GM12874 (cell line): ENCODE data around the gene C12orf50.

Experiments used
- TF ChIP-seq, protein P1 (sequence below): IDR thresholded peaks from 2 replicates; pipeline ENCODE4 v1.5.1; 2011; ENCODE audit warnings: low read depth, mild to moderate bottlenecking, control low read depth, low read length, moderate library complexity; ENCODE audit not compliant: insufficient read depth

C12orf50 gene

DNA sequence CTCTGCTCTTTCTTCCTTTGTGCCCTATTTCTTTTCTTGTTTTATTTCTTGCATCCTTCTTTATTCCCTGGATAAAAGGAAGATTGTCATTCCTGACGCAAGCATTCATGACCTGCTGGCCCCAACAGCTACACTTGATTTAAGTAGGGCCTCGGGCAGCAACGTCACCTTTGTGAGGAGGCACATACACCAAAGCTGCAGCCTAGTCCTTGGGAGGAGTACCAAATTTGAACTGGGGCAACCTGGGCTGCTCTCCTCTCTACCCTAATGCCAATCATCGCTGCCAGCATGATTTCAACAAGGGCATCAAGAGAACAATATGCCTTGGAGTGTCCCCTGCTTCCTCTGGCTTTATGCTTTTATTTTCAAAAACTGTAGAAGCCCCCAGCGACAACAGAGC, 76.4 kb downstream of the C12orf50 start:
- TF ChIP-seq, protein P1, sequence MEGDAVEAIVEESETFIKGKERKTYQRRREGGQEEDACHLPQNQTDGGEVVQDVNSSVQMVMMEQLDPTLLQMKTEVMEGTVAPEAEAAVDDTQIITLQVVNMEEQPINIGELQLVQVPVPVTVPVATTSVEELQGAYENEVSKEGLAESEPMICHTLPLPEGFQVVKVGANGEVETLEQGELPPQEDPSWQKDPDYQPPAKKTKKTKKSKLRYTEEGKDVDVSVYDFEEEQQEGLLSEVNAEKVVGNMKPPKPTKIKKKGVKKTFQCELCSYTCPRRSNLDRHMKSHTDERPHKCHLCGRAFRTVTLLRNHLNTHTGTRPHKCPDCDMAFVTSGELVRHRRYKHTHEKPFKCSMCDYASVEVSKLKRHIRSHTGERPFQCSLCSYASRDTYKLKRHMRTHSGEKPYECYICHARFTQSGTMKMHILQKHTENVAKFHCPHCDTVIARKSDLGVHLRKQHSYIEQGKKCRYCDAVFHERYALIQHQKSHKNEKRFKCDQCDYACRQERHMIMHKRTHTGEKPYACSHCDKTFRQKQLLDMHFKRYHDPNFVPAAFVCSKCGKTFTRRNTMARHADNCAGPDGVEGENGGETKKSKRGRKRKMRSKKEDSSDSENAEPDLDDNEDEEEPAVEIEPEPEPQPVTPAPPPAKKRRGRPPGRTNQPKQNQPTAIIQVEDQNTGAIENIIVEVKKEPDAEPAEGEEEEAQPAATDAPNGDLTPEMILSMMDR: no peak

GRCh38 chr12:87952223-87952622, 77.0 kb downstream of the C12orf50 start:
- TF ChIP-seq, protein P1: no peak

DNA sequence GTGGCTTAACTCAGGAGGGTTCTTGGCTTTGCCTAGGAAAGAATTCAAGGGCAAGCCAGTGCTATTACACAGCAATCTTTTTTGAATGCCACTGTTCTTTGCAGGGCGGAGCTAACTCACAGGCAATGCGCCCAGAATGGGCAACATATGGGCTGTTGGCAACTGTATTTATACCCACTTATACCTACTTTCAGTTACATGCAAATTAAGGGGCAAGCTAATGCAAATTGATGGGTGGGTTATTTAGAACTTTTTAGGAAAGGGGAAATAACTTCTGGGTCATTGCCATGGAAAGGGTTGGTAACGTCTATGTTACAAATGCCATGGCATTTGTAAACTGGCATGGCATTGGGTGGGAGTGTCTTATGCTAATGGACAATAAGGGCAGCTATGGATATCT, 85.4 kb downstream of the C12orf50 start:
- TF ChIP-seq, protein P1: no peak

GRCh38 chr12:87943023-87943422, 86.2 kb downstream of the C12orf50 start:
- TF ChIP-seq, protein P1: no peak

DNA sequence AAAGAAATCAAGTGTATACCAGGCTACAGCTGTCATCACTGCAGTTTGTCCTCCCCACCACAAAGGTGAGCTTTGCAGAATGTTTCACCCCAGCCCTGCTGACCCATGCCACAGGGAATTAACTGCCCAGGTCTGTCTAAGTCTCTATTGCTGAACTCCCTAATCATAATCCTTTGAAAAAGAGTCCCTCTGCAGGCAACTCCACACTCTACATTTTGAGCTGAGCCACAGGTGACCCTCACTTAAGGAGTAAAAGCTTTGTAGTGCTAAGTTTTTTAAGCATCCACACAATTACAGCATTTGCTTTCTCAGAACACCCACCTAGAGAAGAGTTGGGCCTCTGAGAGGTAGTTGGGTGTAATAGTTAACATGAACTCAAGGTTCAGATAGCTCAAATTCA, 90.0 kb downstream of the C12orf50 start:
- TF ChIP-seq, protein P1: no peak

DNA sequence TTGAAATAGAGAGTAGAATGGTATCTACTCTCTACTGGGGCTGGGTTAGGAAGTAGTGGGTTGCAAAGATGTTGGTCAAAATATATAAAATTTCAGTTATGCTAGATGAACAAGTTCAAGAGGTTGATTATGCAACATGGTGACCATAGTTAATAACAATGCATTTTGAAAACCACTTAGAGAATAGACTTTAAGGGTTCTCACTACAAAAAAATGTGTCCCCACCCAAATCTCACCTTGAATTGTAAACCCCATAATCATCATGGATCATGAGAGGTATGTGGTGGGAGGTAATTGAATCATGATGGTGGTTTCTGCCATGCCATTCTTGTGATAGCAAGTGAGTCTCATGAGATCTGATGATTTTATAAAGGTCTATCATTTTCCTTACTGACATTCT, 94.0 kb downstream of the C12orf50 start:
- TF ChIP-seq, protein P1: no peak

GRCh38 chr12:87933991-87934390, 95.2 kb downstream of the C12orf50 start:
- TF ChIP-seq, protein P1: no peak

GRCh38 chr12:87931812-87932211, 97.4 kb downstream of the C12orf50 start:
- TF ChIP-seq, protein P1: no peak
